GM21619 (cell line): ENCODE measurements around the gene CHADL.
"Not testable (repeated sequence)": the region's sequence is repeated elsewhere in the genome, so short reads cannot be mapped to it uniquely, and the experiment has no call there.

Source experiments
- ATAC-seq: cut with Tn5 transposase; IDR thresholded peaks from one replicate; pipeline ENCODE4 v1.9.1; 2021; ENCODE audit not compliant: unreplicated experiment

Gene CHADL, protein sequence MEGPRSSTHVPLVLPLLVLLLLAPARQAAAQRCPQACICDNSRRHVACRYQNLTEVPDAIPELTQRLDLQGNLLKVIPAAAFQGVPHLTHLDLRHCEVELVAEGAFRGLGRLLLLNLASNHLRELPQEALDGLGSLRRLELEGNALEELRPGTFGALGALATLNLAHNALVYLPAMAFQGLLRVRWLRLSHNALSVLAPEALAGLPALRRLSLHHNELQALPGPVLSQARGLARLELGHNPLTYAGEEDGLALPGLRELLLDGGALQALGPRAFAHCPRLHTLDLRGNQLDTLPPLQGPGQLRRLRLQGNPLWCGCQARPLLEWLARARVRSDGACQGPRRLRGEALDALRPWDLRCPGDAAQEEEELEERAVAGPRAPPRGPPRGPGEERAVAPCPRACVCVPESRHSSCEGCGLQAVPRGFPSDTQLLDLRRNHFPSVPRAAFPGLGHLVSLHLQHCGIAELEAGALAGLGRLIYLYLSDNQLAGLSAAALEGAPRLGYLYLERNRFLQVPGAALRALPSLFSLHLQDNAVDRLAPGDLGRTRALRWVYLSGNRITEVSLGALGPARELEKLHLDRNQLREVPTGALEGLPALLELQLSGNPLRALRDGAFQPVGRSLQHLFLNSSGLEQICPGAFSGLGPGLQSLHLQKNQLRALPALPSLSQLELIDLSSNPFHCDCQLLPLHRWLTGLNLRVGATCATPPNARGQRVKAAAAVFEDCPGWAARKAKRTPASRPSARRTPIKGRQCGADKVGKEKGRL

GRCh38 chr22:41240377-41241132 lies at the start of gene CHADL:
Gene CHADL (minus strand): TSS chr22:41240931. CDS start chr22:41240881, 50 bp downstream.
- ATAC-seq = no peak

- no peak for ATAC-seq
These were observed 48.9 kb upstream of the CHADL start for GRCh38 chr22:41289671-41290070.

GRCh38 chr22:41288245-41288946 lies 47.7 kb upstream of the CHADL start:
- ATAC-seq = no peak

DNA sequence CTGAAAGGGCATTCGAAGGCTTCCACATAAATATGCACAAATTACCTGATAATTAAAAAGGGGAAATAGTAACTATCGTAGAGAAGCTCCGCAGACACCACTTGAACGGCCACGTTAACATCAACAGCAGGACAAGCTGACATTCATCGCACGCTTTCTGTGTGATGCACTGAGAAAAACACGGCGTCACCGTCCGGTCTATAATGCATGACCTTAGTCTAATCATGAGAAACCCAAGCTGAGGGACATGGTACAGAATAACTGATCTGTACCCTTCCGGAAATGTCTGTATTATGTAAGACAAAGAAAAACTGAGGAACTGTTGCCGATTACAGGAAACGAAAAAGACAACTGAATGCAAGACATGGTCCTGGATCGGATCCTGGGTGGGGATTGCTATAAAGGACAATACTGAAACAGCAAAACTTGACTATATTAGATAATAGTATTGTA lies 45.9 kb upstream of the CHADL start:
- ATAC-seq = peak; percentile 5

DNA sequence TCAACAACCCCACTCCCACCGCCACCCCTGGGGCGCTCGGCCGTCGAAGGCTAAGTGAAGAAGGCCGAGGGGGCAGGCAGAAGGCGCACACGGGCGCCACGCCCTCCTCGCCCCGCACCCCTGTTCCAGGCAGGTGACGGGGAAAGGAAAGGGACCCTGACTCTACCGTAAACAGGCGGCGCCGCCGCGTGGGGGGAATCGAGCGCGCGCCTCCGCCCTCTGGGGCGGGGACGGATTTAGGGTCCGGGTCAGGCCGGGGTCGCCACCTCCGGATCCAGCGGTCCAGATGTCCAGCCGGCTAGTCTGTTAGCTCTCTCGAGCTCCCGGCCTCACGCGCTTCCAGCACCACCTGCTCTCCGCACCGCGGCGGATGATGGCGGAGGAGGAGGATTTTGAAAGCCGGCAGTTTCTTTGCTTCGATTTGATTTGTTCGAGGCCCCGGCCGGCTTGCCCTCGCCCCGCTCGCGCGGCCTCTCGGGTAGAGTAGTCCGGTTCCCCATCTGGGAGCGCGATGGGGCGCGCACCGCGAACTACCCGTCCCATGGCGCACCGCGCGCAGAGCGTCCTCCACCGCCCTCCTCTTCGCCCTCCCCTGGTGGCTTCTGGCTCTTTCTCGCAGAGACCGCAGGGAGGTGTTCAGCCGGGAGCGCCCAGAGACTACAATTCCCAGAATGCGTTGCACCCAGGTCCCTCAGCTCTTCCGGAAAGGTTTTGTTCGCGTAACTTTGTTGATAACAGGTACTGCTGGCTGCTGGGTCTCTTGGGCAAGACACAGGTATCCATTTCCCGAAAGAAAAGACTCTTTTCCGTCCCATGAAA lies 45.3 kb upstream of the CHADL start, which contains the start of gene RANGAP1:
Gene RANGAP1 (minus strand): TSS at position 368 of the 819 bp plus-strand sequence. CDS start 5,143 bp downstream, outside the sequence.
- ATAC-seq = peak; percentile 91

DNA sequence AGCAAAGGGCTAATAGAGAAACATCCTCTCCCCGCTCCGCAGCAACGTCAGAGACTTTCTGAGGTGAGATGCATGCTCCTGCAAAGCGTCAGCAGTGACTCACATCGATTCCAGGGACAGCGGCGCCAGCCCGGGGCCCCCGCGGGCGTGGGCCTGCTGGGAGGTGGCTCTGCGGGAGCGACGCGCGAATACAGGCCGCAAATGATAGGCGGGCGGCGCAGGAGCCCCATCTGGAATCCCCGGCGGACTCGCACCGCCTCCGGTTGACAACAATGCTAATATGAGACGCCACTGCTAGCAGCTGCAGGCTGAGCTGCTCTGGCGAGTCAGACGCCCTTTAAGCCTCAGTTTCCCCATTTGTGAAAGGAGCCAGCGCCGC lies 44.7 kb upstream of the CHADL start:
- ATAC-seq = peak; percentile 12

DNA sequence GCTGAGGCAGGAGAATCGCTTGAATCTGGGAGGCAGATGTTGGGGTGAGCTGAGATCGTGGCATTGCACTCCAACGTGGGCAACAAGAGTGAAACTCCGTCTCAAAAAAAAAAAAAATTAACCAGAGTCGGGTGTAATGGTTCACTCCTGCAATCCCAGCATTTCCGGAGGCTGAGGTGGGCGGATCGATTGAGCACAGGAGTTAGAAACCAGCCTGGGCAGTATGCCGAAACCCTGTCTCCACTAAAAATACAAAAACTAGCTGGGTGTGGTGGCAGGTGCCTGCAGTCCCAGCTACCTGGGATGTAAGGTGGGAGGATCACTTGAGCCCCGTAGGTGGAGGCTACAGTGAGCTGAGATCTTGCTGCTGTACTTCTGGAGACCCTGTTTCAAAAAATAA lies 43.7 kb upstream of the CHADL start:
- ATAC-seq = no peak

DNA sequence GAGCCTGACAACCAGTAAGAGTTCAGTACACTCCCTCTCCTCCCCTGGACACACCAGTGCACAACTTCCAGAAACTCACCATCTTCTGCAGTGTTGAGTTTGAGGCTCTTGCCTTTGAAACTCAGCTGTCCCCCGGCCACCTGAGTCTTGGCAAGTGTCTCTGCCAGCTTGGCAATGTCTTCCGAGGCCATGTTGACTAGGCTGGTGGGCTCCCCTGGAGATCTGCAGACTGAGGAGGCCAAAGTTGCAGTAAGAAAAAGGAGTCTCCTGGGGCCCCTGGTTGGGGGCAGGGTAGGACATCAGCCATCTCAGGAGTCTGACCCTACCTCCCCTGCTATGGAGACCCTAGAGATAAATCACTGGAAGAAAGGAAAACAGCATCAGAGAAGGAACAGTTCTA lies 40.1 kb upstream of the CHADL start:
- no peak for ATAC-seq

GRCh38 chr22:41280065-41280464 lies 39.3 kb upstream of the CHADL start:
- no peak for ATAC-seq

GRCh38 chr22:41274856-41275255 lies 34.1 kb upstream of the CHADL start:
- no peak for ATAC-seq

GRCh38 chr22:41273128-41273527 lies 32.4 kb upstream of the CHADL start:
- ATAC-seq = no peak

- ATAC-seq = no peak
These were observed 31.1 kb upstream of the CHADL start for GRCh38 chr22:41271787-41272186.

DNA sequence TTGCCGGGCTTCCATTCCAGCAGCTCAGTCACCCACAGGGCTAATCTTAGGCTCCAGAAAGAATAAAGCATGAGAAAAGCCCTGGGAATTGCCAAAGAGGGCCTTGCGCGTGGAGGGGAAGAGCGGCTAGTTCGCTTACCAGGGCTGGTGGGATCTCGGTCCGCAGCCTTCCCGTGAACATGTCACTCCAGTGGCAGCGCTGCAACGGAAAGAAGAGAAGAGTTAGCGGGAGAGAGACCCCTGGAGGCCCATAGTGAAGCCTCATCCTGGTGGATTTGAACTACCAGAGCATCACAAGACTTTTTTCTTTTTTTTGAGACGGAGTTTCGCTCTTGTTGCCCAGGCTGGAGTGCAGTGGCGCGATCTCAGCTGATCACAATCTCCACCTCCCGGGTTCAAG lies 27.2 kb upstream of the CHADL start:
- ATAC-seq = no peak

- no peak for ATAC-seq
These were observed 23.7 kb upstream of the CHADL start for GRCh38 chr22:41264408-41264941.

DNA sequence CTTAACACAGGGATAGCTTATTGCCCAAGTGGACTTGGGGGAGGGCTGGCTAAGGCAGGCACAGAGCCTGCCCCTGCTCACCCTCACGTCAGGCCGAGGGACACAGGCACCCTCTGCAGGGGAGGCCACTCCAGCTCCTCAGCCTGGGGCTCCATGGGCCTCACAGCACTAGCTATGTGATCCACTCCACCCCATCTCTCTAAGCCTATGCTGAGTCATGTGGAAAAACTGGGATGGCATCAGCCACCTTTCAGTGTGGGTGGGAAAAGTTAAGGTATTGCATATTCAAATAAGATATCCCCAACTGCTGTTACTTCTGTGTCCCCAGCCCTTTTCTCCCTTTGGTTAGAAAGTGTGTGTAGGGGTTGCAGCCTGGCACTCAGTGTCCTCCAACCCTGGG lies 23.0 kb upstream of the CHADL start:
- no peak for ATAC-seq

DNA sequence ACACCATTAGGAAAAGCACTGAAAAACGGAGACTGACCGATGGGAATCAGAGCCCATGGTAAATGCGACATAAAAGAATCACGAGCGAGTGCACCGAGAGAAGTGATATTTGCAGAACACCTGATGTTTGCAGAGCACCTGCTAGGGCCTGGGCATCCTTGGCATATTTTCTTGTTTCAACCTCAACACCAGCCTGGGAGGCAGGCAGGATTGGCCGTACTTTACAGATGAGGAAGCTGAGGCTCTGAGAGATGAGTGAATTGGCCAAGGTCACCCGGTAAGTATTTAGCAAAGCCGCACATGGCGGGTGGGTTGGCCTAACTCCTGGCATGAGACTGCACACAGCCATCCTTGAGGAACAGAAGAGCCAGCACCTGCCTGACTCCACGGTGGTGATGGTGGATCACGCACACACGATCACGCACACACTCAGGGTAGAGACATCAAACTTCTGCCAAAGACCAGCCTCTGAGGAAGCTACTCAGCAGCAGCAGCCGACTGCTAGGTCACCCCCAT lies 21.6 kb upstream of the CHADL start:
- no peak for ATAC-seq

- no peak for ATAC-seq
These were observed 21.0 kb upstream of the CHADL start for GRCh38 chr22:41261541-41262249.

- no peak for ATAC-seq
These were observed 20.1 kb upstream of the CHADL start for GRCh38 chr22:41260871-41261270.

- not testable (repeated sequence) for ATAC-seq
These were observed 19.0 kb upstream of the CHADL start for GRCh38 chr22:41259756-41260155.
